GM18519 (cell line): ENCODE measurements around the gene ACKR3.

Experiments
- ATAC-seq: cut with Tn5 transposase; IDR thresholded peaks from one replicate; pipeline ENCODE4 v1.9.1; 2021; ENCODE audit warnings: mild to moderate bottlenecking, moderate library complexity; ENCODE audit not compliant: unreplicated experiment, low FRiP score

Gene ACKR3

GRCh38 chr2:236581546-236581945 is 11.9 kb downstream of the ACKR3 start:
- ATAC-seq: no peak

GRCh38 chr2:236582968-236583367 is 13.3 kb downstream of the ACKR3 start:
- no peak for ATAC-seq

GRCh38 chr2:236583621-236584203 is 14.1 kb downstream of the ACKR3 start:
- no peak for ATAC-seq

GRCh38 chr2:236584521-236585384 is 15.1 kb downstream of the ACKR3 start:
- no peak for ATAC-seq

GRCh38 chr2:236585966-236586365 is 16.3 kb downstream of the ACKR3 start:
- no peak for ATAC-seq

DNA sequence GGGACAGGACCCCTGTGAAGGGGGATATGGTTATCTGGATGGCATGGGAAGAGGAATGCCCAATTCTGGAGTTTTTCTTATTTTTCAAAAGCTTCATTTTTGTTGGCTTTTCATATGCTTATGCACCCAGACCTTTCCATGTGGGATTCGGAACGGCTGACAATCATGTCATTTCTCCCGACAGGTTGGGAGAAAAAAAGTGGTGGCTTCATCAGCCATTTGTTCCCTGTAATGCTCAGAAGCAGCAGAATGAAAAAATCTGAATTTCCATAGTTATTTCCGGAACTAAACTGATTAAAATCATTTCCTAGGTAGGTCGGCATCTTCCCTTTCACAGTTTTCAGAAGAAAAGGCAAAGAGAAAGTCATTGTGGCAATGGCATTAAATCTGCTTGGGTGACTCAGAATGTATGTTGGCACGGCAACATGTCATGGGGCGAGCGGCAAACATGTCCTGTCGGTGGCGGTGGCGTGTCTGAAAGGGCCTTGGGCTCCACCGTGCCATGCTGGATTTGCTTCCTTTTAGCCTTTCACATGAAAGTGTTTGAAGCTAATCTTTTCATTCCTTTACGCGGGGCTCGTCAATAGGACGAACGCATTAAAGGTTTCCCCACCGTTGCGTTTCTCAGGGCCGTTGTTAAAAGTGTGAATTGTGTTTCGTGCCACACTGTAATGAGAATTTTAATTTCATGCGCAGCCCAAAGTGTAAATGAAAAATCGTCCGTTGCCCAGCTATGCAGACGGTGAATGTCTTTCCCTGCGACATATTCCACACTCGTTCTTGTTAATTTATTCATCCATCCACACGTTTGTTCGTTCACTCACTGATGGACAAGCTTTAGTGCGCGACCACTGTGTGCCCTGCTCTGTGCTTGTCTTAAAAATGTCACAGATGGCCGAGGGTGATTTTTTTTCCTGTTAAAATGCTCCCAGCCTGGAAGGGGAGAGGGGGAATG is 18.5 kb downstream of the ACKR3 start:
- no peak for ATAC-seq

DNA sequence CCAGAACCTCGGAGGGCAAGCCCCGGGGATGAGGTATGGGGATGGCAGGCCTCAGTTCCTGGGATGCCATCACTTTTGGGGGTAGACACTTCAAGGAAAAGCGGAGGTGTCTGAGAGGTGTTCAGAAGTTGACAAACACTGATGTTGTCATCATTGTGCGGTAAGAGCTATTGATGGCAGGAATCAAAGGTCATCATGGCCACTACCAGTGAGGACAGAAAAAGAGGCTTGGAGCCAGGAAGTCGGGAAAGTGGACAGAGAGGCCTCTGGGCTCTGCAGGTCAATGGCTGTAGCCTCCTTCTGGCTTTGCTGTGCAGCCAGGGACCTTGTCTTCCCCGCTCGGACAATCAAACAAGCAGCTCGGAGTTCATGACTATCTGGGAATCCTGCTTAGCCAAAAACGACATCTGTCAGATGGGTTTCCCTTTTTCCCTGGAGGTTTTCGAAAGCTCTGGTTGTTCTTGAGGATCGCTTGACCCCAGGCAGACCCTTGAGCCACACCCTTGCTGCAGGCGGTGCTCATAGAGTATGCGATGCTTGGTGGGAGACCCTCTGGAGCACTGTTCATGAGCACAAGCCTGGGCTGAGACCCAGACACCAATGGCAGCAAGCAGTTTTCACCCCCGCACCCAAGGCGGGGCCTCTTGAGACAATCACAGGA is 19.4 kb downstream of the ACKR3 start:
- no peak for ATAC-seq

DNA sequence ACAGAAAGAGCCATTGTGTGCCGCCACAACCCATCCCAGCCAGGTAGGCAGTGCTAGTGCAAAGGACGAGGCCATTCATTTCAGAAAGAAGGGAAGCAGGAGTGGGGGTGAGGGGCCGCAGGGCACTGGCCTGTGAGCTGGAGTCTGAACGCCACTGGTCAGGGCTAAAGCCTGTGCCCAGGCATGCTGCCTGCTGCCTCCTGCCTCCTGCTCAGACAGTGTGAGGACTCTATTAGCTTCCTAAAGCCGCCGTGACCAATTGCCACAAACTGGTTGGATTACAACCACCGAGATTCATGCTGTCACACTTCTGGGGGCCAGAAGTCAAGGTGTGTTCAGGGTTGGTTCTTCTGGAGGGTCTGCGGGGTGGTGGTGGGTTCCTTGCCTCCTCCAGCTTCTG is 21.2 kb downstream of the ACKR3 start:
- no peak for ATAC-seq

DNA sequence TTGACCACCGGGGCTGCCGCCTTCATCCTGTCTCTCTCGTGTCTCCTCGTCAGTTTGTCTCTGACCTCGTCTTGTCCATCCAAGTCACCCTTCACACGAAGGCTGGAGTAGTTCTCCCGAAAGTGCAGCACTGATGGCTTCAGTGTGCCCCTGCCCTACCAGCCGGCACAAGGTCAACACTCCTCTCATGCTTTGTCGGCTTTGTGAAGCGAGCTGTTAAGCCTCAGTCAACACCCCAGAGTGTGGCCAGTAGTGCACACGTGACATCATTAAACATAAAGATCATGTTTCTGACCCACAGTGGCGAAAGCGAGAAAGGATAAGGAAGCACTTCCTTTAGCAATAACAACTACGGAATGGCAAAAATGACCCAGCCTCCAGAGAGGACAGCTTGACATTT is 23.2 kb downstream of the ACKR3 start:
- ATAC-seq: no peak

- no peak for ATAC-seq
These were observed 23.9 kb downstream of the ACKR3 start for GRCh38 chr2:236593531-236593930.

GRCh38 chr2:236593956-236594355 is 24.3 kb downstream of the ACKR3 start:
- ATAC-seq: no peak

- no peak for ATAC-seq
These were observed 28.0 kb downstream of the ACKR3 start for GRCh38 chr2:236597629-236598028.

DNA sequence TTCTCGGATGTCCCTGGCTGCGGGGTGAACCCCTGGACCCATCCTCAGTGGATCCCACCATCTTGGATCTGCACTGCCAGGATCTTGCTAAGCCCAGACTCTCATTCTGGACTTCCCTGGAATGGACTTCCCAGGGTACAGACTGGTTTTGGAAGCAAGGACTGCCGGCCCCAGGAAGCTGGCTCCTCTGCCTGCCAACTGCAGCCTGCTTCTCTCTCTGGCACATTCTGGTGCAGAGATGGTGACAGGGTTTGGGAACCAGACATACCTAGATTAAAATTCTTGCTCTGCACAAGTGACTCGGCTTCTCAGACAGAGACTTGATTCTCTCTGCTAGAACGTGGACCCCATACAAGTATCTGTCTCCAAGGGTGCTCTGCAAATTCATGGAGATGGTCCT is 29.4 kb downstream of the ACKR3 start:
- ATAC-seq: no peak

- ATAC-seq: no peak
These were observed 30.5 kb downstream of the ACKR3 start for GRCh38 chr2:236600158-236600557.

- no peak for ATAC-seq
These were observed 31.3 kb downstream of the ACKR3 start for GRCh38 chr2:236600892-236601291.

DNA sequence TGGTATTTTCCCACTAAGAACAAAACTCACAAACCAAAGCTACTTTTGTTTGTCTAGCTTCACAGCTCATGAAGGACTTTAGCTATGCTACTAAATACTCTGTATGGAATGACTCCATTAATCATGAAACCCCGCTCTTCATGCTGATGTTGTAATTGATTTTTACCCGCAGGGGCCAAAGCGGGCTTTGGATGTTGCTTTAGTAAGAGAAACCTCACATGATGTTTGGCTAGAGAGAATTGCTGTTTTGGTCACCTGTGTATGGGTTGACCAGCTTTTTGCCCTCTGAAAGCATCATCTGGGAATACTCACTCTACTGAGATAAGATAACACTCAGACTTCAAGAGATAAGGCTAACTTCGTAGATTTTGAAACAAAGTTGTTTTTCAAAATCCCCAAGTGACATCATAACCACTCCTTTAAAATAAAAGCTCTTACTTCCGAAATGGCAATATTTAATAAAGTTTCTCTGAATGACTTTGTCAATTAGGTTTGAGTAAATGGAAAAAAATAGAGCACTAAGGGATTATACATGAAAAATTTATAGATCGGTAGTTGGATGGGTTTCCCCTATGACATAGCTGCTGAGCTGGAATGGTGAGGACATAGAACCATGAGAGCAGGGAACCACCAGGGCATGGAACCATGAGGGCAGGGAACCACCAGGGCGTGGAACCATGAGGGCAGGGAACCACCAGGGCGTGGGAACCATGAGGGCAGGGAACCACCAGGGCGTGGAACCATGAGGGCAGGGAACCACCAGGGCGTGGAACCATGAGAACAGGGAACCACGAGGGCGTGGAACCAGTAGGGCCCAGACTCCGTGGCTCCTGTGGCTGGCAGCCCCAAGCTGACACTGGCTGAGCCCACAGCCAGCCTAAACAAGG is 31.9 kb downstream of the ACKR3 start:
- ATAC-seq: no peak

- no peak for ATAC-seq
These were observed 33.1 kb downstream of the ACKR3 start for GRCh38 chr2:236602678-236603077.

GRCh38 chr2:236603361-236604015 is 33.9 kb downstream of the ACKR3 start:
- ATAC-seq: no peak
